ENCODE data around the gene CHRM3. TPM values are rescaled to one million over a fixed set of nuclear protein-coding genes. Genes with fewer than 3 reads are reported as not detected.
"Not testable (repeated sequence)": the region's sequence is repeated elsewhere in the genome, so short reads cannot be mapped to it uniquely, and the experiment has no call there.

CHRM3 gene
- total and polyA plus RNA-seq, 4 donors, result 14.7 to 26.8 (median 17.4) TPM

GRCh38 chr1:239363930-239364329 is 22.4 kb upstream of the CHRM3 start:
- Histone ChIP-seq H3K9me3 (ENCODE audit: control insufficient read depth, insufficient read depth, low read length) (no peaks in the 10 kb centered on the region), H3K4me3 (ENCODE audit: low read depth, low read length) (no peak overlapping the region), H3K4me1 (ENCODE audit: control insufficient read depth, insufficient read depth, low read length) (no peaks in the 10 kb centered on the region), H3K36me3 (ENCODE audit: control insufficient read depth, insufficient read depth, low read length) (no peaks in the 10 kb centered on the region), H3K27me3 (ENCODE audit: control insufficient read depth, insufficient read depth, low read length) (no peaks in the 10 kb centered on the region), H3K27ac (ENCODE audit: low read depth, low read length) (no peak overlapping the region)
- WGBS (ENCODE audit: insufficient coverage), result 95% methylated on average over 5 of the region's 5 CpGs
- no peak for DNase-seq (ENCODE audit: low read depth in 4 of 6, low spot score in 6 of 6)

- no peak overlapping the region for H3K27ac ChIP-seq (ENCODE audit: low read depth, low read length)
- H3K9me3 ChIP-seq (ENCODE audit: control insufficient read depth, insufficient read depth, low read length), result no peaks in the 10 kb centered on the region
- H3K36me3 ChIP-seq (ENCODE audit: control insufficient read depth, insufficient read depth, low read length), result no peaks in the 10 kb centered on the region
- H3K4me1 ChIP-seq (ENCODE audit: control insufficient read depth, insufficient read depth, low read length), result no peaks in the 10 kb centered on the region
- no peak overlapping the region for H3K4me3 ChIP-seq (ENCODE audit: low read depth, low read length)
- no peaks in the 10 kb centered on the region for H3K27me3 ChIP-seq (ENCODE audit: control insufficient read depth, insufficient read depth, low read length)
- WGBS (ENCODE audit: insufficient coverage), result 72% methylated on average over 3 of the region's 4 CpGs
- no peak for DNase-seq (ENCODE audit: low read depth in 4 of 6, low spot score in 6 of 6)
Observed at GRCh38 chr1:239367196-239367810, 19.1 kb upstream of the CHRM3 start.

GRCh38 chr1:239368436-239369109 is 17.8 kb upstream of the CHRM3 start:
- Histone ChIP-seq H3K4me1 (ENCODE audit: control insufficient read depth, insufficient read depth, low read length) (no peaks in the 10 kb centered on the region), H3K9me3 (ENCODE audit: control insufficient read depth, insufficient read depth, low read length) (no peaks in the 10 kb centered on the region), H3K36me3 (ENCODE audit: control insufficient read depth, insufficient read depth, low read length) (no peaks in the 10 kb centered on the region), H3K27ac (ENCODE audit: low read depth, low read length) (no peak overlapping the region), H3K27me3 (ENCODE audit: control insufficient read depth, insufficient read depth, low read length) (no peaks in the 10 kb centered on the region), H3K4me3 (ENCODE audit: low read depth, low read length) (no peak overlapping the region)
- DNase-seq (ENCODE audit: low read depth in 4 of 6, low spot score in 6 of 6), result no peak
- WGBS (ENCODE audit: insufficient coverage), result no CpG with 5 or more reads among the region's 7 CpGs

- not testable (repeated sequence) for H3K9me3 ChIP-seq (ENCODE audit: control insufficient read depth, insufficient read depth, low read length); H3K4me1 ChIP-seq (ENCODE audit: control insufficient read depth, insufficient read depth, low read length); DNase-seq (ENCODE audit: low read depth in 4 of 6, low spot score in 6 of 6); H3K4me3 ChIP-seq (ENCODE audit: low read depth, low read length); H3K27me3 ChIP-seq (ENCODE audit: control insufficient read depth, insufficient read depth, low read length); H3K27ac ChIP-seq (ENCODE audit: low read depth, low read length); H3K36me3 ChIP-seq (ENCODE audit: control insufficient read depth, insufficient read depth, low read length)
- WGBS (ENCODE audit: insufficient coverage), result no CpG with 5 or more reads among the region's 3 CpGs
Observed at GRCh38 chr1:239370869-239371268, 15.5 kb upstream of the CHRM3 start.

GRCh38 chr1:239382666-239383065 is 3.7 kb upstream of the CHRM3 start:
- Histone ChIP-seq H3K27me3 (ENCODE audit: control insufficient read depth, insufficient read depth, low read length) (peaks cover 17% of the 10 kb centered on the region), H3K9me3 (ENCODE audit: control insufficient read depth, insufficient read depth, low read length) (no peaks in the 10 kb centered on the region), H3K36me3 (ENCODE audit: control insufficient read depth, insufficient read depth, low read length) (no peaks in the 10 kb centered on the region), H3K27ac (ENCODE audit: low read depth, low read length) (no peak overlapping the region), H3K4me1 (ENCODE audit: control insufficient read depth, insufficient read depth, low read length) (peaks cover 18% of the 10 kb centered on the region), H3K4me3 (ENCODE audit: low read depth, low read length) (no peak overlapping the region)
- no peak for DNase-seq (ENCODE audit: low read depth in 4 of 6, low spot score in 6 of 6)
- 100% methylated on average over 1 of the region's 5 CpGs for WGBS (ENCODE audit: insufficient coverage)

GRCh38 chr1:239383714-239384113 is 2.7 kb upstream of the CHRM3 start:
- Histone ChIP-seq H3K27me3 (ENCODE audit: control insufficient read depth, insufficient read depth, low read length) (peaks cover 24% of the 10 kb centered on the region), H3K36me3 (ENCODE audit: control insufficient read depth, insufficient read depth, low read length) (no peaks in the 10 kb centered on the region), H3K27ac (ENCODE audit: low read depth, low read length) (no peak overlapping the region), H3K4me3 (ENCODE audit: low read depth, low read length) (no peak overlapping the region), H3K9me3 (ENCODE audit: control insufficient read depth, insufficient read depth, low read length) (no peaks in the 10 kb centered on the region), H3K4me1 (ENCODE audit: control insufficient read depth, insufficient read depth, low read length) (peaks cover 22% of the 10 kb centered on the region)
- DNase-seq (ENCODE audit: low read depth in 4 of 6, low spot score in 6 of 6), result no peak
- WGBS (ENCODE audit: insufficient coverage), result 81% methylated on average over 3 of the region's 3 CpGs

- Histone ChIP-seq H3K36me3 (ENCODE audit: control insufficient read depth, insufficient read depth, low read length) (no peaks in the 10 kb centered on the region), H3K27me3 (ENCODE audit: control insufficient read depth, insufficient read depth, low read length) (peaks cover 24% of the 10 kb centered on the region), H3K27ac (ENCODE audit: low read depth, low read length) (no peak overlapping the region), H3K4me3 (ENCODE audit: low read depth, low read length) (peak overlapping the region; percentile 49), H3K4me1 (ENCODE audit: control insufficient read depth, insufficient read depth, low read length) (peaks cover 22% of the 10 kb centered on the region), H3K9me3 (ENCODE audit: control insufficient read depth, insufficient read depth, low read length) (no peaks in the 10 kb centered on the region)
- DNase-seq (ENCODE audit: low read depth in 4 of 6, low spot score in 6 of 6), result peak in 5 of 6 donors; percentile 19 to 76 (median 44)
- WGBS (ENCODE audit: insufficient coverage), result 0% methylated on average over 55 of the region's 55 CpGs
Observed at GRCh38 chr1:239387304-239388158, 1.2 kb downstream of the CHRM3 start.

- peak in 1 of 6 donors; percentile 9 for DNase-seq (ENCODE audit: low read depth in 4 of 6, low spot score in 6 of 6)
Observed at GRCh38 chr1:239388159-239388485, 1.8 kb downstream of the CHRM3 start.

GRCh38 chr1:239388578-239388977 is 2.2 kb downstream of the CHRM3 start:
- no peaks in the 10 kb centered on the region for H3K9me3 ChIP-seq (ENCODE audit: control insufficient read depth, insufficient read depth, low read length)
- peaks cover 22% of the 10 kb centered on the region for H3K4me1 ChIP-seq (ENCODE audit: control insufficient read depth, insufficient read depth, low read length)
- no peak overlapping the region for H3K27ac ChIP-seq (ENCODE audit: low read depth, low read length)
- DNase-seq (ENCODE audit: low read depth in 4 of 6, low spot score in 6 of 6), result peak in 1 of 6 donors; percentile 40
- no peak overlapping the region for H3K4me3 ChIP-seq (ENCODE audit: low read depth, low read length)
- H3K36me3 ChIP-seq (ENCODE audit: control insufficient read depth, insufficient read depth, low read length), result no peaks in the 10 kb centered on the region
- peaks cover 24% of the 10 kb centered on the region for H3K27me3 ChIP-seq (ENCODE audit: control insufficient read depth, insufficient read depth, low read length)
- no CpG with 5 or more reads among the region's 9 CpGs for WGBS (ENCODE audit: insufficient coverage)

More at GRCh38 chr1:239388159-239388485, 1.8 kb downstream of the CHRM3 start:
- Histone ChIP-seq H3K36me3 (ENCODE audit: control insufficient read depth, insufficient read depth, low read length) (no peaks in the 10 kb centered on the region), H3K27ac (ENCODE audit: low read depth, low read length) (no peak overlapping the region), H3K9me3 (ENCODE audit: control insufficient read depth, insufficient read depth, low read length) (no peaks in the 10 kb centered on the region), H3K27me3 (ENCODE audit: control insufficient read depth, insufficient read depth, low read length) (peaks cover 24% of the 10 kb centered on the region), H3K4me3 (ENCODE audit: low read depth, low read length) (peak overlapping the region; percentile 49), H3K4me1 (ENCODE audit: control insufficient read depth, insufficient read depth, low read length) (peaks cover 22% of the 10 kb centered on the region)
- no CpG with 5 or more reads among the region's 5 CpGs for WGBS (ENCODE audit: insufficient coverage)

Measured in spinal cord (tissue), 10 donors.